ENCODE measurements around the gene ANLN. TPM values are rescaled to one million over a fixed set of nuclear protein-coding genes. Genes with fewer than 3 reads are reported as not detected.
"Not testable (repeated sequence)": the region's sequence is repeated elsewhere in the genome, so short reads cannot be mapped to it uniquely, and the experiment has no call there.

The ANLN gene
- total and polyA plus RNA-seq, 10 donors = 0.91 to 14.9 (median 3.2) TPM

GRCh38 chr7:36475381-36475780, 85.7 kb downstream of the ANLN start:
- Histone ChIP-seq H3K27me3 (replicated peaks in 1 of 7) (no peaks in the 10 kb centered on the region), H3K27ac (no peak overlapping the region), H3K9me3 (peaks cover 0 to 11% (median 0%) of the 10 kb centered on the region in 8 donors), H3K4me3 (no peak overlapping the region), H3K36me3 (no peaks in the 10 kb centered on the region), H3K4me1 (no peaks in the 10 kb centered on the region)
- WGBS, 5 donors = 78 to 88% (median 81%) methylated on average over 3 of the region's 3 CpGs
- TF ChIP-seq POLR2AphosphoS5 (IDR thresholded peaks at IDR 0.05) (no peak), POLR2A (IDR thresholded peaks at IDR 0.05) (no peak), CTCF (IDR thresholded peaks at IDR 0.05 in 8 of 11, conservative IDR thresholded peaks at IDR 0.05 in 3 of 11) (no peak)
- no peak for DNase-seq
- intact Hi-C loops (cut with DNase I; ENCODE audit: low total_unique reads) = no loop called here

- DNase-seq = no peak
- H3K9me3 ChIP-seq = peaks cover 0 to 18% (median 0%) of the 10 kb centered on the region in 8 donors
- no peak for TF ChIP-seq CTCF (IDR thresholded peaks at IDR 0.05 in 8 of 11, conservative IDR thresholded peaks at IDR 0.05 in 3 of 11)
- TF ChIP-seq POLR2AphosphoS5 (IDR thresholded peaks at IDR 0.05) = no peak
- no peak for TF ChIP-seq POLR2A (IDR thresholded peaks at IDR 0.05)
- intact Hi-C loops (cut with DNase I; ENCODE audit: low total_unique reads) = no loop called here
- H3K36me3 ChIP-seq = no peaks in the 10 kb centered on the region
- H3K27ac ChIP-seq = no peak overlapping the region
- H3K4me1 ChIP-seq = no peaks in the 10 kb centered on the region
- H3K27me3 ChIP-seq (replicated peaks in 1 of 7) = no peaks in the 10 kb centered on the region
- no peak overlapping the region for H3K4me3 ChIP-seq
- 87 to 95% (median 94%) methylated on average over 2 of the region's 2 CpGs for WGBS, 5 donors
Measured at GRCh38 chr7:36478745-36479144, 89.1 kb downstream of the ANLN start.

GRCh38 chr7:36483853-36484252, 94.2 kb downstream of the ANLN start:
- intact Hi-C loops (cut with DNase I; ENCODE audit: low total_unique reads) = loop anchor here (10.0 kb wide), 1 partner anchor 701 kb away; no protein-coding TSS in a partner anchor
- WGBS, 5 donors = 60 to 88% (median 80%) methylated on average over 4 of the region's 4 CpGs
- H3K4me3 ChIP-seq; H3K36me3 ChIP-seq; H3K4me1 ChIP-seq; DNase-seq; H3K27me3 ChIP-seq (replicated peaks in 1 of 7); H3K27ac ChIP-seq: not testable (repeated sequence)
- H3K9me3 ChIP-seq = peaks cover 0 to 22% (median 0%) of the 10 kb centered on the region in 8 donors

GRCh38 chr7:36484265-36484664, 94.6 kb downstream of the ANLN start:
- H3K4me1 ChIP-seq = no peaks in the 10 kb centered on the region
- intact Hi-C loops (cut with DNase I; ENCODE audit: low total_unique reads) = loop anchor here (10.0 kb wide), 1 partner anchor 701 kb away; no protein-coding TSS in a partner anchor
- H3K9me3 ChIP-seq = peaks cover 0 to 18% (median 0%) of the 10 kb centered on the region in 8 donors
- no peaks in the 10 kb centered on the region for H3K36me3 ChIP-seq
- H3K27ac ChIP-seq = no peak overlapping the region
- H3K4me3 ChIP-seq = no peak overlapping the region
- no peaks in the 10 kb centered on the region for H3K27me3 ChIP-seq (replicated peaks in 1 of 7)
- TF ChIP-seq POLR2AphosphoS5 (IDR thresholded peaks at IDR 0.05) (no peak), CTCF (IDR thresholded peaks at IDR 0.05 in 8 of 11, conservative IDR thresholded peaks at IDR 0.05 in 3 of 11) (no peak), POLR2A (IDR thresholded peaks at IDR 0.05) (no peak)
- WGBS, 5 donors = 84 to 94% (median 86%) methylated on average over 8 of the region's 8 CpGs
- DNase-seq = no peak

GRCh38 chr7:36486336-36486735, 96.7 kb downstream of the ANLN start:
- H3K9me3 ChIP-seq = peaks cover 0 to 4% (median 0%) of the 10 kb centered on the region in 8 donors
- no peak for TF ChIP-seq POLR2AphosphoS5 (IDR thresholded peaks at IDR 0.05)
- no peaks in the 10 kb centered on the region for H3K27me3 ChIP-seq (replicated peaks in 1 of 7)
- H3K36me3 ChIP-seq = no peaks in the 10 kb centered on the region
- no peak for DNase-seq
- H3K27ac ChIP-seq = no peak overlapping the region
- intact Hi-C loops (cut with DNase I; ENCODE audit: low total_unique reads) = loop anchor here (5.0 to 10.0 kb wide), 2 partner anchors 186 to 698 kb away; no protein-coding TSS in a partner anchor
- no peaks in the 10 kb centered on the region for H3K4me1 ChIP-seq
- WGBS, 5 donors = 77 to 88% (median 84%) methylated on average over 4 of the region's 4 CpGs
- no peak overlapping the region for H3K4me3 ChIP-seq
